NOMO-1 treated with DMSO at 0.1 percent for 48 hours (cell line): ENCODE data around the gene LRRC71.
A peak's percentile ranks its signal among the peaks of the same experiment; 100 is the strongest.

Experiments used
- DNase-seq: peaks from one replicate; lab custom pipeline; 2025; ENCODE audit not compliant: unreplicated experiment; lab: John Stamatoyannopoulos, UW

LRRC71 gene

DNA sequence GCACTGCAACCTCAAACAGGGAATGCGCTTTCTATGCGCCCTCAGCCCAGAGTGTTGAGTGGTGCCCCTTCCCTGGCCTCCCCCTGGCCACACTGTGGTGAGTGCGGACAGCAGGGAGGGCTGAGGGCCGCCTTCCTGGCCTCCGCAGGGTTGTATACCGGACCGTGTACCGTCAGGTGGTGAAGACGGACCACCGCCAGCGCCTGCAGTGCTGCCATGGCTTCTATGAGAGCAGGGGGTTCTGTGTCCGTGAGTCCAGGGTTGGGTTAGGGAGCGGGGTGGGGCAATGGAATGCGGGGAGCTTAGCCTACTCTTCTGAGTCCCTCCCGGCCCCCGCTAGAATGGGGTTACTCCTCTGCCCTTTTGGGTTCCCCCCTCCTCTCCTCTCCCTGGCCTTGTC, 15.3 kb upstream of the LRRC71 start:
- no peak for DNase-seq

DNA sequence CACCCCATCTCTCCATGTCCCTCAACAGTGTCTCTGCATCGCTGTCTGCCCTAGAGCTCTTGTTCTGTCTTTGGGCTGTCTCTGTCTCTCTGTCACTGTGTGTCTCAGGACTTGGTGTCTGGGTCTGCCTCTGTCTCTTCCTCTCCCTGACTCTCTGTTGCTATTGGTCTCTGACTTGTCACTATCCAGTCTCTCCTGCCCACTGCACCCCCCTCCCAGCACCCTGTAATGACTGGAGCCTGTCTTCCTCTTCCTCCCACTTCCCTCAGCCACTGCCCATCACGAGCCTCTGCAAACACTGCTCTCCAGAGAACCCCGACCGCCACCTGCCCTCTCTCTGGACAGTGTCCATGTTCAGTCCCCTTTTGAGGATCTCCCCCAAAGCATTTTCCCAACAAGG, 14.8 kb upstream of the LRRC71 start:
- DNase-seq, result no peak

DNA sequence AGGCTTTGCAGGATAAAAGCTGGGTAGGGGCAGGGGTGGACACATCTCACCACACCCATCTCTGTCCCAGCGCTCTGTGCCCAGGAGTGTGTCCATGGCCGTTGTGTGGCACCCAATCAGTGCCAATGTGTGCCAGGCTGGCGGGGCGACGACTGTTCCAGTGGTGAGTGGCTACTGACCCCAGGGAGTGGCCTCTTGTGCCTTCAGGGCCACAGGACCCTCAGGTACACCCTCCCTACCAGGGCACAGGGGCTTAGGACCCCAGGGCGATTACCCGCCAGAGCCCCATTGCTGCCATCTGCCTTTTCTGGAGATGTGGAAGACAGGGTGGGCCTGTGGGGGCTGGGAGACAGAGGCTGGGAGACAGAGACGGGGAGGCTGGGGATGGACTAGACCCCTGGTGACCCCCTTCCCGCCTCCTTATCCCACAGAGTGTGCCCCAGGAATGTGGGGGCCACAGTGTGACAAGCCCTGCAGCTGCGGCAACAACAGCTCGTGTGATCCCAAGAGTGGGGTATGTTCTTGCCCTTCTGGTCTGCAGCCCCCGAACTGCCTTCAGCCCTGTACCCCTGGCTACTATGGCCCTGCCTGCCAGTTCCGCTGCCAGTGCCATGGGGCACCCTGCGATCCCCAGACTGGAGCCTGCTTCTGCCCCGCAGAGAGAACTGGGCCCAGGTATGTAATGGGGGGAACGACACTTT, 14.1 kb upstream of the LRRC71 start:
- DNase-seq, result no peak

DNA sequence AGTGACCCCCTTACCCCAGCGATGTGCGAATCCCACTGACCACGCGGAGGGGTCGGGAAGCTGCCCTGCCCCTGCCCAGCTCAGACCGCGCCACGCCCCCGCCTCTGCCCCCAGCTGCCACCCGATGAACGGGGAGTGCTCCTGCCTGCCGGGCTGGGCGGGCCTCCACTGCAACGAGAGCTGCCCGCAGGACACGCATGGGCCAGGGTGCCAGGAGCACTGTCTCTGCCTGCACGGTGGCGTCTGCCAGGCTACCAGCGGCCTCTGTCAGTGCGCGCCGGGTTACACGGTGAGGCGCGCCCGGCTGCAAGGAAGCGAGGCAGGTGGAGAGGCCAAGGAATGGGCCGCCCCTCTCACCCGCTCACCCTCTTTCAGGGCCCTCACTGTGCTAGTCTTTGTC, 11.9 kb upstream of the LRRC71 start:
- no peak for DNase-seq

DNA sequence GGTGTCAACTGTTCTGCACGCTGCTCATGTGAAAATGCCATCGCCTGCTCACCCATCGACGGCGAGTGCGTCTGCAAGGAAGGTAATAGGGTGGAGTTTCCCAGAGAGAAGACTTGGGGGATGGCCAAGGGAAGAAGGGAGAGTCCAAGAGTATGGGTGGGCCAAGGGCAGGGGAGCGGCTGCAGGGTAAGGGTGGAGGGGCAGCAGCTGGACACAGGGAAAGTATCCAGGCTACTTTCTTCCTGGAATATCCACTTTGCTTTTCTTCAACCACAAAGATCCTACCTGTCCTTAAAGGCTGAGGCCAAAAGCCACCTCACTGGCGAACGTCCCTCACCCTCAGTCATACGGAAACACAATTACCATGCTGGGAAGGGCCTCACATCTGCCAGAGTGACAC, 11.5 kb upstream of the LRRC71 start:
- DNase-seq, result no peak

DNA sequence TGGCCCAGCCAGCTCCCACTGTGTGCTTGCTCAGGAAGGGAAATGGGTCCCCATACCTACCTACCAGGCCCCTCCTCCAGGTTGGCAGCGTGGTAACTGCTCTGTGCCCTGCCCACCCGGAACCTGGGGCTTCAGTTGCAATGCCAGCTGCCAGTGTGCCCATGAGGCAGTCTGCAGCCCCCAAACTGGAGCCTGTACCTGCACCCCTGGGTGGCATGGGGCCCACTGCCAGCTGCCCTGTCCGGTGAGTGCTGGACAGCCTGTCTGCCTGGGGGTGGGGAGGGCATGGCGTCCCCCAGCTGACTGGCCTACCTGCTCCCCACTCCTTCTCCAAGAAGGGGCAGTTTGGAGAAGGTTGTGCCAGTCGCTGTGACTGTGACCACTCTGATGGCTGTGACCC, 10.8 kb upstream of the LRRC71 start:
- no peak for DNase-seq

DNA sequence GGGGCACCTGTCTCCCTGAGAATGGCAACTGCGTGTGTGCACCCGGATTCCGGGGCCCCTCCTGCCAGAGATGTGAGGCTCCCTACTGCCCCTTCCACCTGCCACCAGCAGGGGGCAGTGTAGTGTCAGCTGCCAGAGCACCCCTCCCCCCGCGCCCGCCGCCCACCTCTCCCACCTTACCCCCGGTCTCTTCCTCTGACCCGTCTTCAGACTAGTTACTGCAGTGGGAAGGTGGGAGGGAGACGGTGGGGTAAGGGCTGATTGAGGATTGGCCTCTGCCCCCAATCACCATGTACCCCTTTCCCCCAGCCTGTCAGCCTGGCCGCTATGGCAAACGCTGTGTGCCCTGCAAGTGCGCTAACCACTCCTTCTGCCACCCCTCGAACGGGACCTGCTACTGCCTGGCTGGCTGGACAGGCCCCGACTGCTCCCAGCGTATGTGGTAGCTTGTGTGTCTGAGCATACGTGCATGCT, 10.1 kb upstream of the LRRC71 start:
- DNase-seq, result no peak

DNA sequence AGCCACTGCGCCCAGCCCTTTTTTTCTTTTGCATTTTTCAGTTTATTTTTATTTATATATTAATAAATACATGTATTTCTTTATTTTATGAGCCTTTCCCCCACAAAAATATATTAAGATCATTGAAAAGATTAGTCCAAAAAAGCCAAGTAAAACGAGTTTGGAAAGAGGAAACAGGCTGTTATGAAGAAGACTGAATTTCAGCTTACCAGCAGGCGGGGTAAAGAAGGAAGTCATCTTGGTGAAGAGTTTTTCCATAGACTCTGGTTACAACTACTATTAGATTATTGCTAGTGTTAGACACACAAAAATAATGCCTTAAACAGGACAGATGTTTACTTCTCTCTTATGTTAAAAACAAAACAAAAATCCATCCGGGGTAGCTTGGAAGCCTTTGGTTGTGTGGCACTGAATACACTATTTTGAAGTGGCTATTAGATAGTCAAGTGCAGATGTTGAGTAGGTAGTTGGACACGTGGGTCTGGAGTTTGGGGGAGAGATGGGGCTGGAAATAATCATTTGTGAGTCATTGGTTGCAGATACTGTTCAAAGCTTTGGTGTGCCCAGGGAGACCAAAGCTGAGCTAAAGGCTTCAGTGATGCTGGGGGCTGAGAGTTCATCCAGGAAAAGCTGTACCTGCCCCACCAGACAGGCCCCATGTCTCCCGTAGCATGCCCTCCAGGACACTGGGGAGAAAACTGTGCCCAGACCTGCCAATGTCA, 8.7 kb upstream of the LRRC71 start:
- DNase-seq, result peak; percentile 57

DNA sequence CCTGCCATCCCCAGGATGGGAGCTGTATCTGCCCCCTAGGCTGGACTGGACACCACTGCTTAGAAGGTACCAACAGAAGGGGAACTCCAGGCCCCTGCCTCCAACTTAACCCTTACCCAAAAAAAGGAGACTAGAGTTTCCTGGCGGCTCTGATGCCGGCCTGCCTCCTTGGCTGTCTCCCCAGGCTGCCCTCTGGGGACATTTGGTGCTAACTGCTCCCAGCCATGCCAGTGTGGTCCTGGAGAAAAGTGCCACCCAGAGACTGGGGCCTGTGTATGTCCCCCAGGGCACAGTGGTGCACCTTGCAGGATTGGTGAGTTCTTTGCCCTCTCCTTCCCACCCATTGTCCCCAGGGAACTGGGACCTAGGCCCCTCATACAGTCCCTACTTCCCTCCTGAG, 8.1 kb upstream of the LRRC71 start:
- DNase-seq, result no peak

DNA sequence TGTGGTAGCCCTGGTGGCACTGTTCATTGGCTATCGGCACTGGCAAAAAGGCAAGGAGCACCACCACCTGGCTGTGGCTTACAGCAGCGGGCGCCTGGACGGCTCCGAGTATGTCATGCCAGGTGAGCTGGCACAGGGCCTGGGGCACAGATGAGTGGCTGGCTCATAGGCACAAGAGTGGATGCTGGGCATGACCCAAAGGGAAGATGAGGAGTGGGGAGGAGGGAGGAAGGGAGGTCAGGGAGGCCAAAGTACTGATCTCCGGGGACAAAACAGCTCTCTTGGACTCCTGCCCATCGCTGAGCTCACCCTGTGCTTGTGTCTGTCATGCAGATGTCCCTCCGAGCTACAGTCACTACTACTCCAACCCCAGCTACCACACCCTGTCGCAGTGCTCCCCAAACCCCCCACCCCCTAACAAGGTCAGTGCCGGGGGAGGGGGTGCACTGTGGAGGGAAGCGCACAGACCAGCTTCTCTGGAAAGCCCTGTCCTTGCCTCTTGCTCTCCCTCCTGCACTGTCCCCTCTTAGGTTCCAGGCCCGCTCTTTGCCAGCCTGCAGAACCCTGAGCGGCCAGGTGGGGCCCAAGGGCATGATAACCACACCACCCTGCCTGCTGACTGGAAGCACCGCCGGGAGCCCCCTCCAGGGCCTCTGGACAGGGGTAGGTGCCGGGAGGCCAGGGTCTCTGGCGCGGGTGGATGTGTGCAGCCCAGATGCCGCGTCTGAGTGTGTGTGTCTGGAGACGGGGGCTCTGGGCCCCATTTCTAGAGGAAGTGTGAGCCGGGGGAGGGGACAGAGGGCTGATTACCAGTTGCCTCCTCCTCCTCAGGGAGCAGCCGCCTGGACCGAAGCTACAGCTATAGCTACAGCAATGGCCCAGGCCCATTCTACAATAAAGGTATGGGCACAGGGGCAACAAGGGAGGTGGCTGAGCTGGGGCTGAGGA, 7.3 kb upstream of the LRRC71 start:
- DNase-seq, result no peak

DNA sequence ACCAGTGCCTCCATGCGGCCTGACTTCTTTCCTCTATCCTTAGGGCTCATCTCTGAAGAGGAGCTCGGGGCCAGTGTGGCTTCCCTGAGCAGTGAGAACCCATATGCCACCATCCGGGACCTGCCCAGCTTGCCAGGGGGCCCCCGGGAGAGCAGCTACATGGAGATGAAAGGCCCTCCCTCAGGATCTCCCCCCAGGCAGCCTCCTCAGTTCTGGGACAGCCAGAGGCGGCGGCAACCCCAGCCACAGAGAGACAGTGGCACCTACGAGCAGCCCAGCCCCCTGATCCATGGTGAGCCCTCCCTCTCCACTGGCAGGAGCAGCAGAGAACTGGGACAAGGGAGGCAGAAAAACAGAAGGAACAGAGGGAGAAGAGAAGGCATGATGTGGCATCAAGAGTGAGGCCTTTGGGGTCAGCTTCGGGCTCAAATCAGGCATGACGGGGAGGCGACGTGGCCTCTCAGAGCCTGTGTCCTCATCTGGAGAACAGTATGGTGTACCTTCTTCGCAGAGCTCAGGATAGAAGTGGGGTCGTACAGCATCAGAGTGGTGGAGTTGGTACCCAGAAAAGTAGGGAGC, 6.5 kb upstream of the LRRC71 start:
- no peak for DNase-seq

DNA sequence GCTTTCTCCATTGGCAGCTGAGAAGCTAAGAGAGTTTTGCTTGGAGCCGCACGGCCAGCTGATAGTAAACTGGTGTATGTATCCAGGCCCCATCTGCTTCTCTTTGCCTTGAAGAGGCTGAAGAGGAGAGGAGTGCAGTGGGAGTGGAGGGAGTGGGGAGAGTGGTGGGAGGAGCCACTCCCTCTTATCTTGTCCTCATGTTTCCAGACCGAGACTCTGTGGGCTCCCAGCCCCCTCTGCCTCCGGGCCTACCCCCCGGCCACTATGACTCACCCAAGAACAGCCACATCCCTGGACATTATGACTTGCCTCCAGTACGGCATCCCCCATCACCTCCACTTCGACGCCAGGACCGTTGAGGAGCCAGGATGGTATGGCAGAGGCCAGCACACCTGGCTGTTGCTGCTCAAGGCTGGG, 6.0 kb upstream of the LRRC71 start:
- no peak for DNase-seq

DNA sequence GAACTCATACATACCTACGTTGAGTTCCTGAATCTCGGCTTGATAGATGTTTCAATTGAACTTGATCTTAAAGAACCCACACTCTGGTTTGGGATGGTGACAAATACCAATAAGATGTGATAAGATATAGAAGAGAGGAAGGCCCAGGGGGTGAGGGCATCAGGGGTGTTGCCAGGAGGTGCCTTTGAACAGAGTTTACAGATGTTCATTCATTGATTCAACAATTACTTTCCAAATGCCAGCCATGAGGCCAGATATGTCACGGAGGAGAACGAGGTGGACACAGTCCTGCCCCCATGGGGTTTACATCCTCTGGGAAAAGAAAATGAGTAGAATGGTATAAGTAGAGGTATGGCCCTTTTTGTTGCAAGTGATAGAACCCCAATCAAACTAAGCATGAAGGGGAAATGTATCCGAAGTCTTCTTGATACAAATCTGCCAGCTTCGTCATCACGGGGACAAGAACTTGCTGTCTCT, 659 bp downstream of the LRRC71 start:
- DNase-seq, result no peak

DNA sequence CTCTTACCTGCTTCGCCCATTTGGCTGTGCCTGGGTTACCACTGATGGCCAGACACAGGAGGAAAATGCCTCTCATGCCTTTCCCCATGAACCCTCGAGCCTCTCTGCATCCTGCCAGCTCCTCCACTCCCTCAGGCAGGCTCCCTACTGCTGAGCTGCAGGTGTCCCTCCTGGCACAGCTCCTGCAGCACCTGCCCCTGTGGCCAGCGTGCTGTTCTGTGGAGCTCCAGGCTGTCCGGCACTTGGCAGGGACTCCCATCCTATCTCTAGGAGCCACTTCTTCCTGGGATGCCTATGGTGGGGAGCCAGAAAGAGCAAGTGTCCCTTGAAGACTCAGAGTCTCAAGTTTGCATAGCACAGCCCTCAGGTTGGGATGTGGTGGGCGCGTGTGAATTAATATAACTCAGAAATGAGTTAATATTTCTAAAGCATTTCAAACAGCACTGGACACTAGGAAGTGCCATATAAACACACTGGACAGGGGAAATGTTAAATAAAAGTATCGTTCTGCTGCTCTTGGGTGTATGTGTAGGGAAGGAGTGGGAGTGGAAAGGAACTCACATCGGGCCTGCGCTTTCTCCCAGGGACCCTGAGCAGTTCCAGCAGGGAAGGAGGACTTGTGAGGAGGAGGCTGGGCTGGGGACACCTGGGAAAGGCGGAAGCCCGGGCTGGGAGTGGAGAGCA, 2.7 kb downstream of the LRRC71 start:
- no peak for DNase-seq

DNA sequence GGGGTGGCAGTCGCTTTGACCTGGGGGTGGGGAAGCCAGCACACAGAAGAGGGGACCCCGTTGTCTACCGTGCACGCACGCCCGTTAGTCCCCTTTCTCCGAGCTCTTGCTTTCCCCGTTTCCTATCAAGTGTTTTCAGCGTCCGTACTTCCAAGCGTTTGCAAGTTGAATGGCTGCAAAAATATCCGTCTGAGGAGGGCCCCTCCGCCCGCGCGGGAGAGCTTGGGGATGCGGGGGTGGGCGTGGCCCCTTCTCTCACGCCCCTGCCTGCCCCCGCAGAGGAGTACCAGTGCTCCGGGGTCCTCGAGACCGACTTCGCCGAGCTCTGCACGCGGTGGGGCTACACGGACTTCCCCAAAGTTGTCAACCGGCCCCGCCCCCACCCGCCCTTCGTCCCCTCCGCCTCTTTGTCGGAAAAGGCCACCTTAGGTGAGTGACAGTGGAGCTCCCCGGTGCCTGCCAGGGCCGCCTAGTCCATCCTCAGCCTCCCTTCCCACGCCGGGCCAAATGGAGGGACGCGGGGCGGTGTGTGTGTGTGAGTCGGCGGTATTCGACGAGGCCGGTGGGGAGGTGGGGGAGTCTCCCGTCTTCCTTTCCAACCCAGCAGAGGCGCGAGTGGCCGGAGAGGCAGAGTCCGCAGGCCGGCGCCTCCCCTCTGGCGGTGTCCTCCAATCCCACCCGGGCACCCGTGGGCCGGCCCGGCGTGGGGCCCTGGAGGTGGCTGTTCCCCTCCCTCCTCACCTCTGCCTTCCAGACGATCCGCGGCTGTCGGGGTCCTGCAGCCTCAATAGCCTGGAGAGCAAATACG, 3.4 kb downstream of the LRRC71 start:
- DNase-seq, result no peak

DNA sequence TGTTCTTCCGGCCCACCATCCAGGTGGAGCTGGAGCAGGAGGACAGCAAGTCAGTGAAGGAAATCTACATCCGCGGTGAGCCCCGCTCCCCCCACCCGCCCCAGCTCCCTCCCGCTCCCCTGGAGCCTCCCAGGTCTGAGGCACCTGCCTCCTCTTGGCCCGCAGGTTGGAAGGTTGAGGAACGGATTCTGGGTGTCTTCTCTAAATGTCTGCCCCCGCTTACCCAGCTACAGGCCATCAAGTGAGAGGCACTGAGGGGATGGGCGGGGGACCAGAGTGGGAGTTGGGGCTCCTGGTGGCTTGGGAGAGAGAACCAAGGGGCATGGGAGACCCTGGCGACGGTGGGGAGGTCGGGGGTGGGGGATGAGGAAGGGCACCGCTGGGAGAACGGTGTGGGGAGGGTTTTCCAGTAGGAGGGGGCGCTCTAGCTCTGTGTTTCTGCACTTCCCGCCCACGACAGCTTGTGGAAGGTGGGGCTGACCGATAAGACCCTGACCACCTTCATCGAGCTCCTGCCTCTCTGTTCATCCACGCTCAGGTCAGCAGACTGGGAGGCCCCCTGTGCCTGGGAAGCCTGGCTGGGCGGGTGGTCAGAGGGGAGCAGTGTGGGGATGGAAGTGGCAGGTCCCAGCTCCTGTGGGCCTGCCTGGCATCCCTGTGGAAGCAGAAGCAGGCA, 4.2 kb downstream of the LRRC71 start:
- DNase-seq, result no peak

DNA sequence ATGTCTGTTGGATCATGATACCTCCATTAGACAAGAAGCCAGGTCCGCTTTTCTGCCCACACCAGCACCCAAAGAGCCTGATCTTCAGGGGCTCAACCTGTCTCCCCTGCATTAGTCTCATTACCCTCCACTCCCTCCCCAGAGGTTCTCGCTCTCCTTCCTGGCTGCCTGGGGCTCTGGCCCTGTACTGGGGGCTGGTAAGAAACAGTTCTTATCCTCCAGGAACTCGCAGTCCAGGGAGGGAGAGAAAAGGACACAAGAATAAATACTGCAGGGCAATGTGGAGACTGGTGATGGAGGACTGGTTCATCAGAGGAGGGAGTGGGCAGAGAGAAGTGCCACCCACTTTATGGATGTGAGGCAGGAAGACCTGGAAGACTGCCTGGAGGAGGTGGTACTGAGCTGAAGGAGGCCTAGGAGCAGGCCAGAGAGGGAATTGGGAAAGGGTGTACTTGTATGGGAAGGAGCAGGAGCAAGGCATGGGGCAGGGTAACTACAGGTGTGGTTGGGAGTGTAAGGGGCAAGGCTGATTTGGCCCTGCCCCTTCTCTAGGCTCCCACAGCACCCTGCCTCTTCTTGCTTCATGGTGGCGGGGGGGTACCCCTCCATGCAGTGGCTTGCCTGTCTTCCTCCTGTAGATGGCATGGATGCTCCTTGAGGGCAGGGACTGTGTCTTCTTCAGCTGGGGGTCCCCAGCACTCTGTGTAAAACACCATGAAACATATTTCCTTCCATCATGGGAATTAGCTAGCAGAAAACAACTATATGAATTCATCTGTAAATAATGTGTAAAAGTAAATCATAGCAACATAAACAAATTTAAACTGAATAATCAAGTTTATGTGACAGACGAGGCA, 5.0 kb downstream of the LRRC71 start:
- DNase-seq, result no peak

DNA sequence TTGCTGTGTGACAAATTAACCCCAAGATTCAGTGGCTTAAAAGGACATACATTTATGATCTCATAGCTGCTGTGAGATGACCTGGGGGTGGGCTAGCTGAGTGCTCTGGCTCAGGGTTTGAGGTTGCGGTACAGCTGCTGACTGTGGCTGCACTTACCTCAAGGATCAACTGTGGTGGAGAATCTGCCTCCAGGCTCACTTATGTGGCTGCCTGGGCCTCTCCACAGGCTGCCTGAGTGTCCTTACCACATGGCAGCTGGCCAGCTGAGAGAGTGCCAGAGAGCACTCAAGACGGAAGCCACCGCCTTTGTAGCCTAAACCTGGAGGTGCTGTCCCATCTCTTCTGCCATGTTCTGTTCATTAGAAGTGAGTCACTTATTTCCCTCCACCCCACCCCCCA, 5.7 kb downstream of the LRRC71 start:
- no peak for DNase-seq
